Measurements from ENCODE around the gene KSR2. TPM values are rescaled to one million over a fixed set of nuclear protein-coding genes. Genes with fewer than 3 reads are reported as not detected.
A peak's percentile ranks its signal among the peaks of the same experiment; 100 is the strongest.

The KSR2 gene
- total RNA-seq, 1 donor from 2014 or later: 2.0 TPM

GRCh38 chr12:117699118-117699517 is 269.7 kb downstream of the KSR2 start:
- no peak for DNase-seq (ENCODE audit: extremely low spot score, unreplicated experiment)
- Mint-ChIP-seq H3K36me3 (no peaks in the 10 kb centered on the region), H3K4me3 (no peak overlapping the region), H3K4me1 (ENCODE audit: unreplicated experiment) (peaks cover 9% of the 10 kb centered on the region), H3K9me3 (no peaks in the 10 kb centered on the region), H3K27ac (no peak overlapping the region), H3K27me3 (peaks cover 9% of the 10 kb centered on the region)
- TF ChIP-seq CTCF (conservative IDR thresholded peaks at IDR 0.05): no peak

GRCh38 chr12:117695956-117696355 is 272.8 kb downstream of the KSR2 start:
- no peaks in the 10 kb centered on the region for H3K9me3 Mint-ChIP-seq
- no peaks in the 10 kb centered on the region for H3K36me3 Mint-ChIP-seq
- H3K27ac Mint-ChIP-seq: no peak overlapping the region
- no peak for TF ChIP-seq CTCF (conservative IDR thresholded peaks at IDR 0.05)
- peaks cover 7% of the 10 kb centered on the region for H3K27me3 Mint-ChIP-seq
- H3K4me1 Mint-ChIP-seq (ENCODE audit: unreplicated experiment): no peaks in the 10 kb centered on the region
- no peak overlapping the region for H3K4me3 Mint-ChIP-seq
- DNase-seq (ENCODE audit: extremely low spot score, unreplicated experiment): no peak

- Mint-ChIP-seq H3K4me1 (ENCODE audit: unreplicated experiment) (peaks cover 9% of the 10 kb centered on the region), H3K36me3 (no peaks in the 10 kb centered on the region)
These were observed 276.3 kb downstream of the KSR2 start for GRCh38 chr12:117692512-117692911.

GRCh38 chr12:117689857-117690256 is 278.9 kb downstream of the KSR2 start:
- H3K4me1 Mint-ChIP-seq (ENCODE audit: unreplicated experiment): peaks cover 32% of the 10 kb centered on the region
- no peak overlapping the region for H3K27ac Mint-ChIP-seq
- H3K27me3 Mint-ChIP-seq: peaks cover 20% of the 10 kb centered on the region
- H3K36me3 Mint-ChIP-seq: no peaks in the 10 kb centered on the region
- no peak overlapping the region for H3K4me3 Mint-ChIP-seq
- H3K9me3 Mint-ChIP-seq: no peaks in the 10 kb centered on the region
- TF ChIP-seq CTCF (conservative IDR thresholded peaks at IDR 0.05): no peak
- no peak for DNase-seq (ENCODE audit: extremely low spot score, unreplicated experiment)

More at GRCh38 chr12:117692512-117692911, 276.3 kb downstream of the KSR2 start:
- no peak for TF ChIP-seq CTCF (conservative IDR thresholded peaks at IDR 0.05)
- peaks cover 24% of the 10 kb centered on the region for H3K27me3 Mint-ChIP-seq
- no peak overlapping the region for H3K4me3 Mint-ChIP-seq
- no peak for DNase-seq (ENCODE audit: extremely low spot score, unreplicated experiment)
- no peaks in the 10 kb centered on the region for H3K9me3 Mint-ChIP-seq
- no peak overlapping the region for H3K27ac Mint-ChIP-seq

GRCh38 chr12:117688446-117688845 is 280.3 kb downstream of the KSR2 start:
- peaks cover 40% of the 10 kb centered on the region for H3K4me1 Mint-ChIP-seq (ENCODE audit: unreplicated experiment)
- H3K36me3 Mint-ChIP-seq: no peaks in the 10 kb centered on the region
- H3K27ac Mint-ChIP-seq: no peak overlapping the region
- no peak for DNase-seq (ENCODE audit: extremely low spot score, unreplicated experiment)
- no peak for TF ChIP-seq CTCF (conservative IDR thresholded peaks at IDR 0.05)
- H3K4me3 Mint-ChIP-seq: no peak overlapping the region
- peaks cover 23% of the 10 kb centered on the region for H3K27me3 Mint-ChIP-seq
- H3K9me3 Mint-ChIP-seq: no peaks in the 10 kb centered on the region

- no peaks in the 10 kb centered on the region for H3K9me3 Mint-ChIP-seq
- no peak for TF ChIP-seq CTCF (conservative IDR thresholded peaks at IDR 0.05)
- H3K36me3 Mint-ChIP-seq: no peaks in the 10 kb centered on the region
- no peak overlapping the region for H3K4me3 Mint-ChIP-seq
- DNase-seq (ENCODE audit: extremely low spot score, unreplicated experiment): no peak
- peak overlapping the region; percentile 43 for H3K27ac Mint-ChIP-seq
- peaks cover 40% of the 10 kb centered on the region for H3K4me1 Mint-ChIP-seq (ENCODE audit: unreplicated experiment)
- peaks cover 29% of the 10 kb centered on the region for H3K27me3 Mint-ChIP-seq
These were observed 281.8 kb downstream of the KSR2 start for GRCh38 chr12:117686911-117687377.

Measured in type B pancreatic cell (in vitro differentiated cells).